NCI-H524 (cell line): ENCODE data around the gene TACC2.
"Not testable (repeated sequence)": the region's sequence is repeated elsewhere in the genome, so short reads cannot be mapped to it uniquely, and the experiment has no call there.

ENCODE experiments used
- DNase-seq, 2 experiments: peaks; one replicate each; lab custom pipeline; 2025; lab: John Stamatoyannopoulos, UW

TACC2 gene

GRCh38 chr10:121984463-121984862 lies 4.5 kb upstream of the TACC2 start:
- DNase-seq = no peak

- DNase-seq = no peak
Measured at GRCh38 chr10:121990015-121990677, 1.2 kb downstream of the TACC2 start.

DNA sequence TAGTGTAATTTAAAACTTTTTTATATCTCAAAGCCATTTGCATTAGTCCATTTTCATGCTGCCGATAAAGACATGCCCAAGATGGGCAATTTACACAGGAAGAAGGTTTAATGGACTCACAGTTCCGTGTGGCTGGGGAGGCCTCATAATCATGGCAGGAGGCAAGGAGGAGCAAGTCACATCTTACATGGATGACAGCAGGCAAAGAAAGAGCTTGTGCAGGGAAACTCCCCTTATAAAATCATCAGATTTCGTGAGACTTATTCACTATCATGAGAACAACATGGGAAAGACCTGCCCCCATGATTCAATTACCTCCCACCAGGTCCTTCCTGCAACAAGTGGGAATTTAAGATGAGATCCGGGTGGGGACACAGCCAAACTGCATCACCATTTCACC lies 2.8 kb downstream of the TACC2 start:
- DNase-seq = not testable (repeated sequence)

- DNase-seq = no peak
Measured at GRCh38 chr10:121994429-121994941, 5.5 kb downstream of the TACC2 start.

DNA sequence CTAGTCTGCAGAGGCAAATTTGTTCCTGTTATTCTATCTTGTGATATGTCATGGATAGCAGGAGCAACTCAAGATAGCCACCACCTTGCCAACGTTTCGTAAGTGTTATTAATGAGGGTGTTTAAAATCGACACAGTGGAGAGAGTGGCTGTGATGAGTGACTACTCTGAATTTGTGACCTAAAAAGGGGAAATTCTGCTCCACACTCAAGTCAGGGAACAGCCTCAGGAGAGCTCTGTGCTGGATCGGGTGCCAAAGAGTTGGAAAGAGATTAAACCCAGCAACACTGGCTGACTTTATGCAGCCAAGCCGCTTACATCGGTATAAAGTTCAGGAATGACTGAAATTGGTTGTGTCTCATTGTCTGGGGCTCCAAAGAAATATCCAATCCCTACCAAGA lies 9.5 kb downstream of the TACC2 start:
- DNase-seq = no peak

DNA sequence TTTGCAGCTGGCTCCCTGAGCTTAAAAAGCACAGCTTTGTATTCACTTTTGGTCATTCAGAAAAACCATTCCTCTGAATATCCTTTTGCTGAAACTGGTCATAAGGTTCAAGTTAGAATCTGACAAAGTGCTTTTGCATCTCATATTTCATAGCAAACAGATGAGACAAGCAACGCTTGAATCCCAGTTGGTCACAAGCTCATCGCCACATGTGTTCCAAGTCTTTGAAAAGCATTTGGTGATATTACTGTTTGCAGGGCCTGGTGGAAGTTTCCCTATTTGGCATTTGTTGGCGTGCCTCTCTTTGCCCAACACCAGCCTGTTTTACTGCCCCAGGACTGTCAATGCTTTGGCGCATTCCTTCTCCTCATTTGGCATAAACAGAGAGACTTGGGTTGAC lies 10.3 kb downstream of the TACC2 start:
- DNase-seq = no peak

GRCh38 chr10:122001698-122002097 lies 12.7 kb downstream of the TACC2 start:
- no peak for DNase-seq

DNA sequence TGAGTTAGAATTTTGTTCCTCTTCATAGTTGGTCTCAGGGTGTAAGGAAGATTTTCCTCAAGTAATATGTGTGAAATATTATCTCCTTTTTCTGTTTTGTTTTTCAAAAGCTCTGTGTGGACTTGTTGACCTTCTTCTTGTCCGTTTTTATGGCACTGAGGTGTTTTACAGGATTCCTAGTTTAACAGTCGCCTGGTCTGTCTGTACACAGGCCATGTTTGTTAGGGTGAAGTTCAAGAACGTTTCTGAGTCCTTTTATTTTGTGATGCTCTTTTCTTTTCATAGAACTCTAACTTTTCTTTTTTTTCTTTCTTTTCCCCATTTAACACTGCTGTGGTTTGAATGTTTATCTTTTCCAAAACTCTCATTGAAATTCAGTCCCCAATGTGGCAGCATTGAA lies 18.5 kb downstream of the TACC2 start:
- DNase-seq = no peak

DNA sequence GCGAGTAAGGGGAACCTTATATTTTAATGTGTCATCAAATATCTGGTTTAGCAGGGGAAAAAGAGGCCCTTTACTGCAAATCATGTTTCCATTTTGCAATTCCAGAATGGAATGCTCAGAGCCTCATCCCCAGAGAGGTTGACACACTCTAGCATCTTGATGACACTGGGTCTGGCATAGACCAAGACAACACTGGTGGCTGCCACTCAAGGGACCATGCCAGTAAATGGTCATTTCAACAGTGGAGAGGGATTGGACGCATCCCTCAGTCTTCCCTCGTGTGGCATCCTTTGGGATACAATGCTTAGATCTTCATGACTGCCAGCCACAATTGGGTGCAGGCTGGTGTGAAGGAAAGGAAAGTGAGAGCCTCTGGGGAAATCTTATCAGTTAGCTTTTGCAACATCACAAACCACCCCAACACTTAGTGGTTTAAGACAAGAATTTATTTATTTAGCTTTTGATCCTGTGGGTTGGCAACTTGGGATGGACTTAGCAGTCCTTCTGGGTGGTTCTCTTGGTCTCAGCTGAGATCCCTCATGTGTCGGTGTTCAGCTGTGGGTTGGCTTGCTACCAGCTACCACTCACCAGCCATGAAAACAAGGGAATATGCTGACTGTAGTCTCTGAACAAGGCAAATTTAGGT lies 21.6 kb downstream of the TACC2 start:
- no peak for DNase-seq

DNA sequence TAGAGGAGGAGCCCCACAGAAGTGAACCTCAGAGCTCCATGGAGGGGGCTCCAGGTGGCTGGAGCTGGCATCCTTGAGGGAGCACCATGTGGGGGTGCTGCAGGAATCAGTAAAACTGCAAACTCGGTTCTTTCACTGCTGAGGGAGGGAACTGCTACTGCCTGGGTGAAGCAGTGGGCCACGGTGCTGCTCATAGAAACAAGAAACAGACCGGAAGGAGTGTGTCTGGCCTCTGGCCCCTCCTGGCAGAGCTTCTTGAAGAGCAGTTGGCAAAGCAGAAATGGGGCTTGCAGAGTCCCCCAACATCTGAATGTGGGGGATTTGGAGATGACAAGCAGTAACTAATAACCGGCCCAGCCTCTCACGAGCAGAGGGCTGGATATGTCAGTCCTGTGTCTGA lies 23.8 kb downstream of the TACC2 start:
- DNase-seq = no peak

DNA sequence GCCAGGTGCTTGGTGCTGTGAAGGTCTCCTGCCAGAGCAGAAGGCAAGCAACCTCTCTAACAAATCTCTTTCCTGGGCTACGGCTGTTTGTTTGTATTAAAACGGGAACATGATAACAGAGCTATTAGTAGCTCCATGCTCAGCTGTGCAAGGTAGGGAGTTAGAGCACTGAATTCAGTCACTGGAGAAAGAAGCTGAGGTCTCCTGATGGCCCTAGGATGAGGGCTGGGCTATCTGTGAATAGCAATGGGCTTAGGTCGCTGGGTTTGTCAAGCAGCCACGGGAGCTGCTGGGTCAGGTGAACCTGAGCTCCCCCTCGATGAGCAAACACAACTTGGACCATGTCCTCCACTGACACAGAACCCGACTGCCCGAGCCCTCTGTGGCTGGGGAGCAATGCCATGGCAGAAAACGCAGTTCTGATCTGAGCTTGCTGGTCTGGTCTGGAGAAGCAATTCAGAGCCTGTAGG lies 24.4 kb downstream of the TACC2 start:
- DNase-seq = no peak

GRCh38 chr10:122014652-122015248 lies 25.8 kb downstream of the TACC2 start:
- DNase-seq = no peak

DNA sequence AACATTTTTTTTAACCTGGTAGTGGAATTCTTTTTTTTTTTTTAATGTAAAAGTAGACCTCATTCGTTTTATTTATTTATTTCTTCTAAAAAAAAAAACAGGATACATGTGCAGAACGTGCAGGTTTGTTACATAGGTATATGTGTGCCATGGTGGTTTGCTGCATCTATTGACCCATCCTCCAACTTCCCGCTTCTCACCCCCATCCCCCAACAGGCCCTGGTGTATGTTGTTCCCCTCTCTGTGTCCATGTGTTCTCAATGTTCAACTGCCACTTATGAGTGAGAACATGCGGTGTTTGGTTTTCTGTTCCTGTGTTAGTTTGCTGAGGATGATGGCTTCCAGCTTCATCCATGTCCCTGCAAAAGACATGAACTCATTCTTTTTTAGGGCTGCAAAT lies 29.0 kb downstream of the TACC2 start:
- DNase-seq = not testable (repeated sequence)

DNA sequence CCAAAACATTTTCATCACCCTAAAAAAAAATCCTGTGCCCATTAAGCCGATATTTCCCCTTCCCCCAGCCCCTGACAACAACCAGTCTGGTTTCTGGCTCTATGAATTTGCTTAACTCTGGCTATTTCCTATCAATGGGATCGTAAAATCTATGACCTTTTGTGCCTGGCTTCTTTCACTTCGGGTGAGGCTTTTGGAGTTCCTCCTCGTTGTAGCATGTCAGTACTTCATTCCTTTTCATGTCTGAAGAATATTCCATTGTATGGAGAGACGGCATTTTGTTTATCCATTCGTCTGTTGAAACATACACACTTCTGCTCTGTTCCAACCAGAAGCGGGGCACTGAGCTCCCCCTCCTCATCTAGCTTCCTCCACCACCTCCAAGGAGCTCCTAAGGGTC lies 29.5 kb downstream of the TACC2 start:
- DNase-seq = no peak

- DNase-seq = no peak
Measured at GRCh38 chr10:122018951-122019413, 30.0 kb downstream of the TACC2 start.

DNA sequence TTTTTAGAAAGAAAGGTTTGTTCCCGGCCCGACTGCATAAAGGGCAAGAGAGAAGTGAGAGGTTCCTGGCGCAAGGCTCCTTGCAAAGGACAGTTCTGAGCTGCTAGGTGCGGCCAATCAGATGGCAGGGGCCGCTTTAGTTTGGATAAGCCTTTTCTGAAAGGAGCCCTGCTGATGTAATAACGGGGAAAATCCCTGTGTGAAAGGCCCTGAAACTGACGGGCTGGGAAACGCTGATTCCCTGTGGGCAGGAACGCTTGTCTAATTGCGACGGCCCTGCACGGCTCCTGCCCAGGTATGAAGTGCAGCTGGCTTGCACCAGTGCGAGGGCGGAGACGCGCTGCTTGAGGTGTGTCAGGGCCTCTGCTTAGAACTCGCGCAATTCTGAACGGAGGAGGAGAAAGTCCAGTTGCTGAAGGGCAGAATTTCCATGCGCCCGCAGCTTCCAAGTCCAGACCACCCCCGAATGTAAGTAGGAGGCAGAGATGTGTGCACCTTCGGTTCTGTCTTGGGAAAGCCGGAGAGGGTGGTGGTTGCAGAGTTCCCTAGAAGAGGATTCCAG lies 30.5 kb downstream of the TACC2 start:
- no peak for DNase-seq

GRCh38 chr10:122020226-122020625 lies 31.3 kb downstream of the TACC2 start:
- no peak for DNase-seq

- DNase-seq = no peak
Measured at GRCh38 chr10:122021379-122021778, 32.4 kb downstream of the TACC2 start.

DNA sequence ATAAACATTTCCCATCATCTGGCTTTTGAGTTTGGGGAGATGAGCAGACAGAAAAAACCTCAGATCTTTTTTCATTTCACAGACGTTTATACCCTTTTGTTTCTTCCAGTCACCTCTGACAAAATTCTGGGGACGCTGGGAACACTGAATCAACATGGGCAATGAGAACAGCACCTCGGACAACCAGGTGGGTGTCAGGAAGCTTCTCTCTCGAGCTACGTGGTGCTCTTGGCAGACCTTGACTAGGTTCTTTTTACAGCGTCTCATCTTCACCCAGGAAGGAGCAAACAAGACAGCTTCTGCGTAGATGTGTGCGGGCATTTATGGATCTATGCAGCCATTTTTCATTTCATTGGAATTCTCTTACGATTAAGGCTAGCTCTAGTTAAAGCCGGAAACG lies 32.9 kb downstream of the TACC2 start:
- DNase-seq = no peak

- no peak for DNase-seq
Measured at GRCh38 chr10:122022276-122022675, 33.3 kb downstream of the TACC2 start.

DNA sequence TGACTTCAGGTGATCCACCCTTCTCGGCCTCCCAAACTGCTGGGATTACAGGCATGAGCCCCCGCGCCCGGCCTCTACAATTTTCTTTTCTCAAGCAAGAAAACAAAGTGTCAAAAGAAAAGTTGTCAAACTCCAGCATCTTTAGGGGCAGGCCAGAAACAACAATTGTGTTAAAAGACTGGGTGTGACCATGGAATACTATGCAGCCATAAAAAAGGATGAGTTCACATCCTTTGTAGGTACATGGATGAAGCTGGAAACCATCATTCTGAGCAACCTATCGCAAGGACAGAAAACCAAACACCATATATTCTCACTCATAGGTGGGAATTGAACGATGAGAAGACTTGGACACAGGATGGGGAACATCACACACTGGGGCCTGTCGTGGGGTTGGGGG lies 34.3 kb downstream of the TACC2 start:
- DNase-seq = not testable (repeated sequence)

DNA sequence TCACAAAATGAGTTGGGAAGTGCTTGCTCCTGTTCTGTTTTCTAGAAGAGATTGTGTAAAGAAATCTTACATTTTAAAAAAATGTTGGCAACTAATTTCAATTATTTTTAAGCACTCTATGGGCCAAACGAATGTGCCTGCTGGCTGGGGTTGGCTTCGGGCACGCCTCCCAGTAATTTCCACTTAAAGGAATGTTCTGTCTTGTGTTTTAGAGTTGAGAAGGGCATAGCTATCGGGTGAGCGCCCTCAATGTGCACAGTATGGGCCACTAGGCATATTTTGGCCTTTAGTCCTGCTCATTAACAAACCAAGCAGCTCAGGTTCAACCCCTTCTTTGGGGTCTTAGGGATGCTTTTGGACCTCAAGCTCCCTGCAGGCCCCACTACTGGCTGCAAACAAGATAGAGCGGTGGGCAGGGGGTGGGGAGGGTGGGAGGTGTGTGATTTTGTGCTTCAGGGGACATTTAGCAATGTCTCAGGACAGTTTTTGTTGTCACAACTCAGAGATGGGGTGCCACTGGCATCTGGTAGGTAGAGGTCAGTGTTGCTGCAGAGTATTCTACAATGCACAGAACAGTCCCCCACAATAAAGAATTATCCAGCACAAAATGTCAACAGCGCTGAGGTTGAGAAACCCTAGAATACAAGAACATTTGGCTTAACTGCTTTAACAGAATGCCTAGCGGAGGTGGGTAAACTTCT lies 40.7 kb downstream of the TACC2 start:
- DNase-seq = peak in 1 of 2 experiments; percentile 2
